ENCODE data around the gene DNAI2.
"Not testable (repeated sequence)": the region's sequence is repeated elsewhere in the genome, so short reads cannot be mapped to it uniquely, and the experiment has no call there.

Gene DNAI2

DNA sequence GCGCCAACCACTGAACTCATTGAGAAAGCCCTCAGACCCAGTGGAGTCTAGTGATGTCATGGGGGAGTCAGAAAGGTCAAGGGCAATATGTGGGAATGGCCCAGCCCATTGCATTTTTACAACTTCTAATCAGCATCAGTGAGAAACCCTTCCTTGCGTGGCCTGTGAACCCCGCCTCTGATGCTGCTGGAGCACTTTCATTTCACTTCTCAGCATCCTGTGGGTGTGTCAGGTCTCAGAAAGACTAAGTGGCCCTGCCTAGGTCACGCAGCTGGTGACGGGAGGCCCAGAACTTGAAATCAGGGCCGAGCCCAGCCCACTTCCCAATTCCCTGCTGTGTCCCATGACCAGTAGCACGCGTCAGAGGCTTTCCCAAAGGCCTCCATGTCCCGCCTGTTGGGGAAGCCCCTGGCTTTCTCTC, 6.1 kb downstream of the DNAI2 start:
- no peak for DNase-seq (ENCODE audit: low read depth in 2 of 2)
- H3K4me3 ChIP-seq (replicated peaks in 1 of 2; ENCODE audit: low read depth in 2 of 2, low read length in 2 of 2) = no peak overlapping the region
- TF ChIP-seq, protein P1, sequence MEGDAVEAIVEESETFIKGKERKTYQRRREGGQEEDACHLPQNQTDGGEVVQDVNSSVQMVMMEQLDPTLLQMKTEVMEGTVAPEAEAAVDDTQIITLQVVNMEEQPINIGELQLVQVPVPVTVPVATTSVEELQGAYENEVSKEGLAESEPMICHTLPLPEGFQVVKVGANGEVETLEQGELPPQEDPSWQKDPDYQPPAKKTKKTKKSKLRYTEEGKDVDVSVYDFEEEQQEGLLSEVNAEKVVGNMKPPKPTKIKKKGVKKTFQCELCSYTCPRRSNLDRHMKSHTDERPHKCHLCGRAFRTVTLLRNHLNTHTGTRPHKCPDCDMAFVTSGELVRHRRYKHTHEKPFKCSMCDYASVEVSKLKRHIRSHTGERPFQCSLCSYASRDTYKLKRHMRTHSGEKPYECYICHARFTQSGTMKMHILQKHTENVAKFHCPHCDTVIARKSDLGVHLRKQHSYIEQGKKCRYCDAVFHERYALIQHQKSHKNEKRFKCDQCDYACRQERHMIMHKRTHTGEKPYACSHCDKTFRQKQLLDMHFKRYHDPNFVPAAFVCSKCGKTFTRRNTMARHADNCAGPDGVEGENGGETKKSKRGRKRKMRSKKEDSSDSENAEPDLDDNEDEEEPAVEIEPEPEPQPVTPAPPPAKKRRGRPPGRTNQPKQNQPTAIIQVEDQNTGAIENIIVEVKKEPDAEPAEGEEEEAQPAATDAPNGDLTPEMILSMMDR (IDR thresholded peaks at IDR 0.05; ENCODE audit: low read depth, low read length) = no peak

DNA sequence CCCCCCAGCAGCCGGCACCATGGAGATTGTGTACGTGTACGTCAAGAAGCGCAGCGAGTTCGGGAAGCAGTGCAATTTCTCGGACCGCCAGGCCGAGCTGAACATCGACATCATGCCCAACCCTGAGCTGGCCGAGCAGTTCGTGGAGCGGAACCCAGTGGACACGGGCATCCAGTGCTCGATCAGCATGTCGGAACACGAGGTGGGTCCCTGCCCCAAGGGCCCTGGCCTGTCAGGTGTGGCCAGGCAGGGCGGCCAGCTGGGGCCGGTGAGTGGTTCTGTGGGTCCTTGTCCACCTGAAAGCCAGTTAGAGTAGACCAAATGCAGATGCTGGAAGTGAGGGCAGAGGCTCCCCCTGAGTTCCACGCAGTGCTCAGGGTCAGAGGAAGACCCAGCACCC, 7.8 kb downstream of the DNAI2 start:
- no peak for DNase-seq (ENCODE audit: low read depth in 2 of 2)
- H3K4me3 ChIP-seq (replicated peaks in 1 of 2; ENCODE audit: low read depth in 2 of 2, low read length in 2 of 2) = no peak overlapping the region
- TF ChIP-seq, protein P1 (IDR thresholded peaks at IDR 0.05; ENCODE audit: low read depth, low read length) = no peak

DNA sequence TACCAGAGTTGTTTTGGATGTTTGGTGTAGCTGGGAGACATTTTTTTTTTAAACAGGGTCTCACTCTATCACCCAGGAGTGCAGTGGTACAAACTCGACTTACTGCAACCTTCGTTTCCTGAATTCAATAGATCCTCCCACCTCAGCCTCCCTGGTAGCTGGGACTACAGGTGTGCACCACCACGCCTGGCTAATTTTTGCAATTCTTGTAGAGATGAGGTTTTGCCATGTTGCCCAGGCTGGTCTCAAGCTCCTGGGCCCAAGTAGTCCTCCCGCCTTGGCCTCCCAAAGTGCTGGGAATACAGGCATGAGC, 8.2 kb downstream of the DNAI2 start:
- not testable (repeated sequence) for DNase-seq (ENCODE audit: low read depth in 2 of 2)

DNA sequence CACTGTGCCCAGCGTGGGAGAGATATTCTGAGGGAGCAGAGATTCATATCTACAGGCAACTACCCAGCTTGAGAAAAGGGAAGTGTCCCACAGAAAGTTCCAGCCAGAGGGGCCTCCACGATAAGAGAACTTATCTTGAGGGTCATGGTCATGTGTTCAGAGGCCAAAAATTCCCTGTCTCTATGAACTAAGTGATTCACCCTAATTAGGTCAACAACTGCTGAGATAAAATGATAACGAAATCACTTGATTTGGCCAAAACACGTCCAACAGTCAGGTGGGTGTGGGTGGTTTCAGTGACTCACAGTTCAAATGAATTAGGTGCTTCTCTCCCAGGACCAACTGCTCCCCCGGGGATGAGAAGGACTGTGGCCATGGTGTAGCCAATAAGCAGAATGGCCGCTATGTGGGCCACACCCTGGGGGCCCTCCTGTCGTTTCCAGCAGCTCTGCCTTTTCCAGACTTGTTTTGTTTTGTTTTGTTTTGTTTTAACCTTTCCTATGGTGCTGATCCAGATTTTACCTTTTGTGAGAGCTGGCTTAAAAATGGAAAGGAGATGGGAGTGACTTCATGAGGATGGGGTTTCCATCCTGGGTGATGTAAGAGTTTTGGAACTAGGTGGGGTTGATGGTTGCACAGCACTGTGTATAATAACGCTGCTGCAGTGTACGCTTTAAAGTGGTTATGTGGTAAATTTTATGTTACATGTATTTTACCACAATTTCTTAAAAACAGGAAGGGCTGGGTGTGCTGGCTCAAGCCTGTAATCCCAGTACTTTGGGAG, 8.7 kb downstream of the DNAI2 start:
- TF ChIP-seq, protein P1 (IDR thresholded peaks at IDR 0.05; ENCODE audit: low read depth, low read length) = no peak
- H3K4me3 ChIP-seq (replicated peaks in 1 of 2; ENCODE audit: low read depth in 2 of 2, low read length in 2 of 2) = no peak overlapping the region
- no peak for DNase-seq (ENCODE audit: low read depth in 2 of 2)

More for the DNA sequence above, 8.2 kb downstream of the DNAI2 start:
- not testable (repeated sequence) for H3K4me3 ChIP-seq (replicated peaks in 1 of 2; ENCODE audit: low read depth in 2 of 2, low read length in 2 of 2)

DNA sequence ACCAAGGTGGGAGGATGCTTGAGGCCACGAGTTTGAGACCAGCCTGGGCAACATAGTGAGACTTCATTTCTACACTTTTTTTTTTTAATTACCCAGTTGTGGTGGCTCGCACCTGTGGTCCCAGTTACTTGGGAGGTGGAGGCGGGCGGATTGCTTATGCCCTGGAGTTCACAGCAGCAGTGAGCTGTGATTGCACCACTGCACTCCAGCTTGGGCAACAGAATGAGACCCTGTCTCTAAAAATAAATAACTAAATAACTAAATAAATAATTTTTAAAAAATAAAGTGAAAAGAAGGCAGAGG, 9.3 kb downstream of the DNAI2 start:
- no peak for DNase-seq (ENCODE audit: low read depth in 2 of 2)
- no peak overlapping the region for H3K4me3 ChIP-seq (replicated peaks in 1 of 2; ENCODE audit: low read depth in 2 of 2, low read length in 2 of 2)
- TF ChIP-seq, protein P1 (IDR thresholded peaks at IDR 0.05; ENCODE audit: low read depth, low read length) = no peak

DNA sequence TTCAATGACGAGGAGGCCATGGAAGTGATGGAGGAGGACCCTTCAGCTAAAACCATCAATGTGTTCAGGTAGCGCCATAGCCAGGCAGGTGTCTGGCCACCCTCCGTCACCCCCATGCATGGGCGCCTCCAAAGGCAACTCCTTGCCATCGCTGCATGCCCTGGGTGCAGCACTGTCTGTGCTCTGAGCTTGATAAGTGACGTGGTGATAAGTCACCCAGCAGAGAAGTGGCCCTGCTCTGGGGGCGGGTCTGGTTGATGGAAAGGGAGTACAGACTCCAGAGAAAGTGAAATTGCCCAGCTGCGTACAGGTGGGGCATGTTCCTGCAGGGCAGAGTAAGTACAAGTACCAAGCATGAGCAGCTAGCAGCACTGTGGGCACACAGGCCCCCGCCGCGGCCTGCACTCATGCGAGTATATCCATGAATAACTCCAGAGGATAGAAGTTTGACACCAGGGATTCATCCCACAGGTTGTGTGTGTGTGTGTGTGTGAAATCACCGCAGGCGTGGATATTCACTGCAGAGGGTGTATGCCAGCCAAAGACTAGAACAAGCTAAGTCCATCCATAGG, 13.1 kb downstream of the DNAI2 start:
- TF ChIP-seq, protein P1 (IDR thresholded peaks at IDR 0.05; ENCODE audit: low read depth, low read length) = no peak
- DNase-seq (ENCODE audit: low read depth in 2 of 2) = no peak
- no peak overlapping the region for H3K4me3 ChIP-seq (replicated peaks in 1 of 2; ENCODE audit: low read depth in 2 of 2, low read length in 2 of 2)

DNA sequence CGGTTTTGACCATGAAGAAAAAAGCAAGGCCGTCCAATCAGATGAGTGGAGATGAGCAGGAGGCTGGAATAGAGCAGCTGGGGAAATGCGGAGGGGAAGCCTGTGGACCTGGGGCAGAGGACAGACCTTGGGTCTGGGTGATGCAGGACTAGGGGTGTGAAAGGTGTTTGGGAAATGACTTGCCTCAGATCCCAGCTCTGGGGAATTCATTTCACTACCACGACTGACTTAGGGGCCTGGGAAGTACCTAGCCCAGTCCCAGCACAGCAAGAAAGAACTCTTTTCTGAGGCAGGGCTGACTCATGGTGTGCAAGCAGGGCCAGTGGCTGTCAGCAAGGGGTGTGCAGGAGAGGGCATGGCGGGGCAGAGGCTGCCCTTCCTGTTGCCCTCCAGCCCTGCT, 14.8 kb downstream of the DNAI2 start:
- no peak for DNase-seq (ENCODE audit: low read depth in 2 of 2)
- H3K4me3 ChIP-seq (replicated peaks in 1 of 2; ENCODE audit: low read depth in 2 of 2, low read length in 2 of 2) = no peak overlapping the region
- TF ChIP-seq, protein P1 (IDR thresholded peaks at IDR 0.05; ENCODE audit: low read depth, low read length) = no peak

Data from cardiac fibroblast (primary cell).